SK-MEL-5 (cell line): ENCODE measurements around the gene UBR7. TPM values are rescaled to one million over a fixed set of nuclear protein-coding genes. Genes with fewer than 3 reads are reported as not detected.

Experiments
- DNase-seq: peaks from one replicate; pipeline ENCODE4 v3.0.0-alpha.2; 2016; ENCODE audit warnings: low read depth, low spot score
- in situ Hi-C: cut with HindIII; loops from 2 replicates; pipeline ENCODE4 v1.10.0; 2016; ENCODE audit warnings: low sequenced_read_pairs, high pct_unique_total_duplicates, low pct_unique_long_range_greater_than_20kb
- total RNA-seq: library from RNA; depleted of rRNA; stranded (reverse); fragments of >200 nt; shearing (Covaris generic); gene quantifications from 2 replicates; pipeline ENCODE4 v1.2.3, GENCODE V29; 2014; rRNA removed

UBR7 gene
- total RNA-seq, 1 experiment from 2014 or later: 36.6 TPM

GRCh38 chr14:93274055-93274806, 67.2 kb downstream of the UBR7 start:
- in situ Hi-C loops: no loop called here
- DNase-seq: no peak

GRCh38 chr14:93276031-93276716, 69.1 kb downstream of the UBR7 start:
- no peak for DNase-seq
- in situ Hi-C loops: no loop called here

Other genes with a start within 250 kb of the UBR7 start
- gene ITPK1, start 91.3 kb upstream of the UBR7 start, total RNA-seq: 45.2 and 45.6 TPM in 2 replicates
- 82.9 and 91.5 TPM in 2 replicates for gene MOAP1, start 22.4 kb upstream of the UBR7 start, total RNA-seq
- 127 and 135 TPM in 2 replicates for gene LYSET, start 21.9 kb upstream of the UBR7 start, total RNA-seq
- 30.6 and 31.9 TPM in 2 replicates for gene GON7, start 191 bp upstream of the UBR7 start, total RNA-seq
- gene BTBD7, start 125.8 kb downstream of the UBR7 start, total RNA-seq: 18.0 and 18.9 TPM in 2 replicates
- gene COX8C, start 139.9 kb downstream of the UBR7 start, total RNA-seq: not detected in 2 replicates
- gene UNC79, start 223.7 kb downstream of the UBR7 start, total RNA-seq: 1.2 and 1.5 TPM in 2 replicates